Testis (tissue), 2 donors: Measurements from ENCODE around the gene PSMA7.

Source experiments
- CTCF ChIP-seq, 3 experiments: fragments of 450-650 bp in 2 of 3; fragments of 200-600 bp in 1 of 3; sonication (generic) in 1 of 3; IDR thresholded peaks; one replicate each; pipeline ENCODE4 v1.5.1; 2016 to 2019; ENCODE audit warnings: antibody characterized with exemption in 3 of 3, mild to moderate bottlenecking in 2 of 3, moderate library complexity in 1 of 3
- POLR2A ChIP-seq: fragments of 450-650 bp; IDR thresholded peaks from one replicate; pipeline ENCODE4 v1.6.1; 2017; ENCODE audit warnings: antibody characterized with exemption, mild to moderate bottlenecking, moderate library complexity

GRCh38 chr20:62135573-62136266 lies 7.5 kb downstream of the PSMA7 start:
- no peak for TF ChIP-seq CTCF (IDR thresholded peaks at IDR 0.05)
- TF ChIP-seq POLR2A = no peak
